Activated CD8-positive, alpha-beta memory T cell treated with anti-CD3 and anti-CD28 coated beads, Interleukin-2, amount 50 U/mL, for 1 hour (primary cell): ENCODE measurements around the gene CTDSP1.

ENCODE experiments used
- DNase-seq: peaks from one replicate; pipeline ENCODE4 v3.0.0-alpha.2; 2020; ENCODE audit errors: extremely low read depth

CTDSP1 gene, protein sequence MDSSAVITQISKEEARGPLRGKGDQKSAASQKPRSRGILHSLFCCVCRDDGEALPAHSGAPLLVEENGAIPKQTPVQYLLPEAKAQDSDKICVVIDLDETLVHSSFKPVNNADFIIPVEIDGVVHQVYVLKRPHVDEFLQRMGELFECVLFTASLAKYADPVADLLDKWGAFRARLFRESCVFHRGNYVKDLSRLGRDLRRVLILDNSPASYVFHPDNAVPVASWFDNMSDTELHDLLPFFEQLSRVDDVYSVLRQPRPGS

DNA sequence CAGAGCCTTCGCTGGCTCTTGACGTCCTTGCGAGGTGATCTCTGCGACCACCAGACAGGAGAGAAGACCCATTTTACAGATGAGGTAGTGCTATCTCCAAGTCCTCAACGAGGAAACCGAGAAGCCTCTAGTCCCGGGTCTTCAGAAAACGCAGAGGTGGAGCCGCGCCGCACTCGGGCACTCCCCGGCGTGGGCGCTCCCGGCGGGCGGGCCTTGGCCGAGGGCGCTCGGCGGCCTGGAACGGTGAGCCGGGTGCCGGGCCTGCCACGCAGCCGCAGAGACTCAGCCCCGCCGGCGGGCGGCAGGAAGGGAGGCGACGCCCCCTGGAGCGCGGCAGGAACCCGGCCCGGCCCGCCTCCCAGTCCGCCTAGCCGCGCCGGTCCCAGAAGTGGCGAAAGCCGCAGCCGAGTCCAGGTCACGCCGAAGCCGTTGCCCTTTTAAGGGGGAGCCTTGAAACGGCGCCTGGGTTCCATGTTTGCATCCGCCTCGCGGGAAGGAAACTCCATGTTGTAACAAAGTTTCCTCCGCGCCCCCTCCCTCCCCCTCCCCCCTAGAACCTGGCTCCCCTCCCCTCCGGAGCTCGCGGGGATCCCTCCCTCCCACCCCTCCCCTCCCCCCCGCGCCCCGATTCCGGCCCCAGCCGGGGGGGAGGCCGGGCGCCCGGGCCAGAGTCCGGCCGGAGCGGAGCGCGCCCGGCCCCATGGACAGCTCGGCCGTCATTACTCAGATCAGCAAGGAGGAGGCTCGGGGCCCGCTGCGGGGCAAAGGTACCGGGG lies at the start of gene CTDSP1:
CTDSP1 (plus strand) TSS at position 478 of the 776 bp plus-strand sequence; CDS start at position 701, 223 bp downstream.
- DNase-seq: peak; percentile 85

DNA sequence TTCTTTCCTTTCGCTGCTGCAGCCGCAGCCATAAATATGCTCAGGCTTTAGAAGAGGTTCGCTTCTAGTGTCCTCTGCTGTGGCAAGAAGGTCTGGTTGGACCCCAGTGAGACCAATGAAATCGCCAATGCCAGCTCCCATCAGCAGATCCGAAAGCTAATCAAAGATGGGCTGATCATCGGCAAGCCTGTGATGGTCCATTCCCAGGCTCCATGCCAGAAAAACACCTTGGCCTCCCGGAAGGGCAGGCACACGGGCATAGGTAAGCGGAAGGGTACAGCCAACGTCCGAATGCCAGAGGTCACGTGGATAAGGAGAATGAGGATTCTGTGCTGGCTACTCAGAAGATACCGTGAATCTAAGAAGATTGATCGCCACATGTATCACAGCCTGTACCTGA lies 45.6 kb upstream of the CTDSP1 start:
- DNase-seq: no peak

DNA sequence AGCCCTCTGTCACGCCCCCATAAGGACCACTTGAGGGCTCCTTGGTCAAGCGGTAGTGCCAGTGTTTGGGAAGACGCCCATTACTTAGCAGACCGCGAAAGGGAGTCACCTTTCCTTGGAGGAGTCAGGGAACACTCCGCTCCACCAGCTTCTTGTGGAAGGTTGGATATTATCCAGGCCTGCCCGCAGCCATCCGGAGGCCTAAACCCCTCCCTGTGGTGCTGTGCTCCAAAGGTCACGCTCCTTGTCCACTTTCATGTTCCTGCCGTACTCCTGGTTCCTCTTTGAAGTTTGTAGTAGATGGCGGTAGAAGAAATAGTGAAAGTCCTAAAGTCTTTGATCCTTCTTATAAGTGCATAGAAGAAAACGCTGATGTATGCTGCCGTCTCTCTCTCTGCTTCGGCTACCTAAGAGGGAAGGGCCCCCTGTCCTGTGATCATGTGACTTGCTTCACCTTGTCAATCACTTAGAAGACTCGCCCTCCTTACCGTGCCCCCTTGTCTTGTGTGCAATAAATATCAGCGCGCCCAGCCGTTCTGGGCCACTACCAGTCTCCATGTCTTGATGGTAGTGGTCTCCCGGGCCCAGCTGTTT lies 44.7 kb upstream of the CTDSP1 start:
- DNase-seq: no peak

DNA sequence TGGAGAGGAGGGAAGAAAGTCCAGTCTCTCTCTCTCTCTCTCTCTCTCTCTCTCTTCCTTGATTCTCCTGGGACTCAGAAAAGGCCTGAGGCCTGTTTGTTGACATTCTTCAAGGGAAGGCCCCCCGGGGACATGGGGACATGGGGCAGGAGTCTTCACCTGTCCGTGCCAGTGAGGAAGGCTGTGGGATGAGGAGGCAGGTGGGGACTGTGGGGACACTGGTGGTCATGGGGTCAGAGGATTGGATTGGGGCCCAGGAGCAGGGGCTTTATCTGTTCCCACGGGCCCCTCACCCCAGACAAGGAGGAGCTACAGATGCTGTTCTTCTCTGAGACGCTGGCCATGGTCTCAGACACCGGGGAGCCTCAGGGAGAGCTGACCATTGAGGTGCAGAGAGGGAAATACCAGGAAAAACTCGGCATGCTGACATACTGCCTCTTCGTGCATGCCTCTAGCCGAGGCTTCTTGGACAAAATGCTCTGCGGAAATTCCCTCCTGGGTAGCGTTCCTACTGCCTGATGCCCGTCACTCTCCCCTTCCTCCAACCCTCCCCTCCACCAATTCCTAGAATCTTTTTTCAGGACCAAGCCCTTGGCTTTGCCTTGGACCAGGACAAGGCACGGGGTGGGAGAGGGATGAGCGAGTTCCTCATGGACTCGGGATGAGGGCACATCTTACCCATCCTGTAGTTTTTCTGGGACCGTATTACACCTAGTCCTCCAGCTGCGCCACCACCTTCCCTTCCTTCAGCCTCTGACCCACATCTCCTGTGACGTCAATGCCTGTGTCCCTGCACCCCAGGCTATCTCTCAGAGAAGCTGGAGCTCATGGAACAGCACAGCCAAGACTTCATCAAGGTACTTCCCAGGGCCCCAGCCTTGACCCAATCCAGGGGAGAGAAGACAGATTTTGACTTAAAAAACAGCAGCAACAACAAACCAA lies 42.2 kb upstream of the CTDSP1 start:
- DNase-seq: no peak

DNA sequence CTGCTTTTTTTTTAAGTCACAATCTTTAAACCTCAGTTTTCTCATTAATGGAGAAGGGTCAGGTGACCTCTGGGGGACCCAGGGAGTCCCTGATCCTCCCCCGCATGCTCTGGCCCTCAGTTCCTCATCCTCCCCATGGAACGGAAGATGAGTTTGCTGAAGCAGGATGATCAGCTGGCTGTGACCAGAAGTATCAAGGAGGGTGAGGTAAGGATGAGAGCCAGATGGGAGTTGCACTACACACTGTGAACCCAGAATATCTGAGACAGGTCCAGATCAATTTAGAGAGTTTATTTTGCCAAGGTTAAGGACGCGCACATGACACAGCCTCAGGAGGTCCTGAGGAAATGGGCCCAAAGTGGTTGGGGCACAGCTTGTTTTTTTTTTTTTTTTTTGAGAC lies 39.2 kb upstream of the CTDSP1 start:
- DNase-seq: no peak

DNA sequence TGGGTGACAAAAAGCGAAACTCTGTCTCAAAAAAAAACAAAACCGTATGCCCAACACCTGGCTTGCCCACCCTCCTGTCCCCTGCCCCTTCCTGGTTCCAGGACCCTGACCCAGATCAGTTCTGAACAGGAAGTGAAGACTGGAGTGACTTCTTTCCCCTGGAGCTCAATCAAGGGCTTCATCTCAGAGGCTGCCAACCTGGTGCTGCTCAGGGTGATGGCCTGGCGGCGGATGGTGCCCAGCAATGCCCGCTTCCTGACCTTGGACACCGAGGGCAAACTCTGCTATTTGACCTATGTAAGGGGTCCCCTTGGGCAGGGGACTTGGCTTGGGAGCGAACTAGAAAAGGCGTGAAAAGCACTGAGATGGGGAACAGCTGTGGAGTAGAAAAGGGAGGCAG lies 37.1 kb upstream of the CTDSP1 start:
- DNase-seq: no peak

DNA sequence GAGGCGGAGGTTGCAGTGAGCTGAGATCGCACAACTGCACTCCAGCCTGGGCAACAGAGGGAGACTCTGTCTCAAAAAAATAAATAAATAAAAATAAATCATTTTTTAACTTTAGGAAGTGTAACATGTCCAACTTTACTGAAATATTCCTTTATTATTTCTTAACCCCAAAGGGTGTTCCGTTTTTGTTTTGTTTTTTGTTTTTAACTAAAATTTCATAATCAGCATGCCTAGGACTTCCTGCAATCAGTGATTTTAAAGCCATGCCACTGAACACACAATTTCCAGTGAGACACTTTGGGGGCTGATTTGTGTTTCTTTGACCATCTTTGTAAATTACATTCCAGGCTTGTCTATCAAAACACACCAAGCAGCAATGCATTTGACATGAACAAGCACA lies 35.9 kb upstream of the CTDSP1 start:
- no peak for DNase-seq

DNA sequence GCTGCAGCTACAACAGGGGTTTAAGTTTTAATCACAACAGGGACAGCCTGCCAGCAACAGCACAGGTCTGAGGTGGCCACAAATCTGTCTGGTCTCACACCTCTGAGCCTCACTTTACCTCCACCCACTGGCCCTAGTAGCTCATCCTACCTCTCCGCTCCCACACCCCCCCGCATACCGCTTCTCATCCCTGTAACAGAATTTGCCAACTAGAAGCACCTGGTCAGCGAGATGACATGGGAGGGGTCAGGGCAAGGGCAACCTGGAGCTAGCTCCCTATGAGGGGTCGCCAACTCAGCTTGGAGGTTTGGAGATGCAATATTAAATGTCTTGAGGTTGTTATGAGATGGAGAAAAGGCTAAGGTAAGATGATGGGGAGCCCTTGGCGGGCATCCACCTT lies 35.5 kb upstream of the CTDSP1 start:
- DNase-seq: no peak

DNA sequence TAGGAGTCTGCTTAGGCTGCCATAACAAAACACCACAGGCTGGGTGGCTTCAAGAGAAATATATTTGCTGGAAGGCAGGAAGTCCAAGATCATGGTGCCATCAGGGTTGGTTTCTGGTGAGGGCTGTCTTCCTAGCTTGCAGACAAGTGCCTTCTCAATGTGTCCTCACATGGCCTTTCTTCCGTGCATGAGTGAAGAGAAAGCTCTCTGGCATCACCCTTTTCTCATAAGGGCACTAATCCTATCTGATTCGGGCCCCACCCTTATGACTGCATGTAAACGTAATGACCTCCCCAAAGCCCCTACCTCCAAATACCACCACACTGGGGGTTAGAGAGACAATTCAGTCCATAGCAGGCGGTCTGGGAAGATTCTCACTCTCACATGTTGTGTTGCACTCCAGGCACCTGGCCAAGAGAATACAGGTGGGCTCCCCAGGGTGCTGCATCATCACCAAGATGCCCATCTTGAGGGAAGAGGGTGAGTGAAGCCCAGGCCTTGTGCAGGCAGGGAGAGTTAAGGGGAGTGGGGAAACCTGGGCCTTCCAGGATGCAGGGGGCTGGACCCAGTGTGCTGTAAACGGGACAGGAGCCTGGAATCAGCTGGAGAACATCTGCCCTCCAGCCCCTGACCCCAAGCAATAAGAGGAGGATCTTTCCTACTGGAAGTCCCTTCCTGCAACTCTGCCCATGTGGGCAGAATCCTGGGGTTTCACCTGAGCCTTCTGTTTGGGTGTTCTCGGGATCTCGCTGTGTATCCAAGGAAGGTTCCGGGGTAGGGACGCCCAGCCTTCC lies 32.9 kb upstream of the CTDSP1 start:
- no peak for DNase-seq

DNA sequence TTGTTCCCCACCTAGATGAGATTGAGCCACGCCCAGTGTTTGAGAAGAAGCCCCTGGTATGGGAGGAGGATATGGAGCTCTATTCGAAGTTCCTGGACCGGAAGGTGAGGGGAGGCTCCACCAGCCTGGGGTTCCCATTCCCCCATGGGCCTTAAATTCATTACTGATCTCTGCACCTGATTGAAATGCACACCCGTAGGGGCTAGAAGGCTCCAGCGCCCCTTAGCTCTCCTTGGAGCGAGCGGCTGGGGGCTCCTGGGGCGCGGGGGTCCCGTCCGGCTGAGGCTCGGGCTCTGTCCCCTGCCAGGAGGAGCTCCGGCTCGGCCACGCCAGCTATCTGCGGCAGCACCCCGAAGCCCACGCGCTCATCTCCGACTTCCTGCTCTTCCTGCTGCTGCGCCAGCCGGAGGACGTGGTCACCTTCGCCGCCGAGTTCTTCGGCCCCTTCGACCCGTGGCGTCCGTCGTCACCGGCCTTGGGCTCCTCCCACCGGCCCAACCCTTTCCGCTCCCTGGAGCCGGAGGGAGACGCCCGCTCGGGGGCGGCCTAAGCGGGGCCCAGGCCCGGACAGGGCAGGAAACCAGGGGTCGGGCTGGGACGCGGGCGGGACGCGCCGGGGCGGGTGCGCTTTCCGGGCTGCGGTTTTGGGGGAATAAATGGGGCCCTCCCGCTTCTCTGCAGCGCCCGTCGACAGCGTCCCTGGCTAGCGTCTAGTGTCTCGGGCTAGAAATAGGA lies 32.1 kb upstream of the CTDSP1 start:
- DNase-seq: peak; percentile 33

DNA sequence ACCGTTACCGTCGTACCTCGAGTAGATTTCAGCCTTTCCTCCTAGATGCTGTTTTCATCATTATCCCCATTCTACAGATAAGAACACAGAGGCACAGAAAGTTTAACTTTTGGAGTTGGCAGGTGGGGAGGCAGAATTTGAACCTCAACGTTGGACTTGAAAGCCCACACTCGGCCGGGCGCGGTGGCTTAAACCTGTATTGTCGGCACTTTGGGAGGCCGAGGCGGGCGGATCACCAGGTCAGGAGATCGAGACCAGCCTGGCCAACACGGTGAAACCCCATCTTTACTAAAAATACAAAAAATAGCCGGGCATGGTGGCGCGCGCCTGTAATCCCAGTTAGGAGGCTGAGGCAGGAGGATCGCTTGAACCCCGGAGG lies 31.5 kb upstream of the CTDSP1 start:
- DNase-seq: no peak

DNA sequence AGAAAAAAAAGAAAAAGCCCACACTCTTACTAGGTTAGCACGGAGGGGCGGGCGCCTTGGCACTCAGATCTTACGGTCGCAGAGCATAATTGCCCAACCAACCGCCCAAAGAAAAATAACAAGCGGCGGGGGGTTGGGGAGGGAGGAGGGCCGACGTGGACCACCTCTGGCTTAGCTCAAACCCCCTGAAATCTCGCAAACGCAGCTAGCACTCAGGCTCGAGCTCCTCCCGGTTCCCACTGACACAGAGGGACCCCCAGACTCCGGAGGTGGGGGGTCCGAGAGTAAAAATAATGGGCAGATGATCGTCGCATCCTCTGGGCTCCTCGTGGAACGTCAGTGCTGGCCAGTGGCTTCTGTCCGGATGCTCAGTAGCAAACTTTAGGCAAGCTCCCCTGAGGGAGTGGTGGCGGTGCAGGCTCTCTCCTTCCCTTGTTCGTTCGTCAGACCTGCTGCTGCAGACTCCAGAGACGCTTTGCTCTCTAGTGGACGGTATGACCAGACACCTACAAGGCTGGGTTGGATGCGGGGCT lies 31.0 kb upstream of the CTDSP1 start:
- DNase-seq: no peak

DNA sequence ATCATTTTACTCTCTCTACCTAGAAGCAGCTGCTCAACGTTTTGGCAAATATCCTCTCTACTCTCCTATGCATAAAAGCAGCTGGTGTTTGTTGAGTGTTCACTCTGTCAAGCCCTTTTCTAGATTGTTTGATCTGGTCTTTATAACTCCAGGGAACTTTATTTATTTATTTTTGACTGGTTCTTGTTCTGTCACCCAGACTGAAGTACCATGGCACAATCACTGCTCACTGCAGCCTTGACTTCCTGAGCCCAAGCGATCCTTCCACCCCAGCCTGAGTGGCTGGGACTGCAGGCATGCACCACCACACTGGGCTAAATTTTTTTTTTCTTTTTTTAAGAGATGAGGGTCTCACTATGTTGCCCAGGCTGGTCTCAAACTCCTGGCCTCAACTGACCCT lies 30.3 kb upstream of the CTDSP1 start:
- DNase-seq: no peak

DNA sequence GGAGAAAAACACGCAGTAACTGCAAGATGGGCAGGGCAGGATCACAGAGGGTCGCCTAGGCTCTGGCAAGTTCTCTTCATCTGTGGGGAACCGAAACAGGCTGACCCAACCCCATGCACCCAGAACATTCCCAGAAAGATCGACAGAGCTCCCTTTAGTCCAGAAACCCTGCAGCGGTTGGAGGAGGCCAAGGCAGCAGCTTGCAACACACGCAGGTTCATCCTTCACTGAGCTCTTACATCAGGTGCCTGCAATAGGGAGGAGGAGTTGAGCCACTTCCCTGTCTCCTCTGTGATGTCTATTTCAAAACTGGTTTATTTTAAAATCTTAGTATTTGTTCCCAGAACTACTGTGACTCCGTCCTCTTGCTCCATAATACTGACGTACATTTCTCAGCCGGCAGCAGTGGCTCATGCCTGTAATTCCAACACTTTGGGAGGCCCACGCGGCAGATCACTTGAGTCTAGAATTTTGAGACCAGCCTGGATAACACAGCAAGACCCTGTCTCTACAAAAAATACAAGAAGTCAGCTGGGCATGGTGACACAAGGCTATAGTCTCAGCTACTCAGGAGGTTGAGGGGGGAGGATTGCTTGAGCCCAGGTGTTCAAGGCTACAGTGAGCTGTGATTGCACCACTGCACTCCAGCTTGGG lies 29.1 kb upstream of the CTDSP1 start:
- DNase-seq: no peak

DNA sequence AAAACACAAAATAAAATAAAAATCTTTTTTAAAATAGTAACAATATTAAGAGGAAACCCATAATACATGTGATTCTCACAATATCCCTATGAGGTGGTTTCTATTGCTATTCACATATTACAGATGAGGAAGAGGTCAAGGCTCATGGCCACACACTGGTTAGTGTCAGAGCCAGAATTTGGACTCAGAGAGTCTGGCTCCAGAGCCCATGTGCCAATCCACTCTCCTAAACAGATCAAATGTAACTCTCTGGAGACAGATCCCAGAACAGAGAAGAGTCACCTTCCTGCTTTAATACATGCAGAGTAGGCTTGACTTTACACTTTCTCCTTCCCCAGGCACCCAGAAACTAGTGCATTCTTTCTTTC lies 27.7 kb upstream of the CTDSP1 start:
- DNase-seq: no peak

DNA sequence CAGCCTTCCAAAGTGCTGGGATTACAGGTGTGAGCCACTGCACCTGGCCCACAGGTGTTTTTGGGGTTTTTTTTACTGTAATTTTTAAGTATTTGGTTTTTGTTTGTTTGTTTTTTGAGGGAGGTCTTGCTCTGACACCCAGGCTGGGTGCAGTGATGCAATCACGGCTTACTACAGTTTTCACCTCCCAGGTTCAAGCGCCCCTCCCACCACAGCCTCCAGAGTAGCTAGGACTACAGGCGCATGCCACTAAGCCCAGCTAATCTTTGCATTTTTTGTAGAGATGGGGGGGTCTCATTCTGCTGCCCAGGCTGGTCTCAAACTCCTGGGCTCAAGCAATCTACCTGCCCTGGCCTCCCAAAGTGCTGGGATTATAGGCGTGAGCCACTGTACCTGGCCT lies 24.9 kb upstream of the CTDSP1 start:
- no peak for DNase-seq

DNA sequence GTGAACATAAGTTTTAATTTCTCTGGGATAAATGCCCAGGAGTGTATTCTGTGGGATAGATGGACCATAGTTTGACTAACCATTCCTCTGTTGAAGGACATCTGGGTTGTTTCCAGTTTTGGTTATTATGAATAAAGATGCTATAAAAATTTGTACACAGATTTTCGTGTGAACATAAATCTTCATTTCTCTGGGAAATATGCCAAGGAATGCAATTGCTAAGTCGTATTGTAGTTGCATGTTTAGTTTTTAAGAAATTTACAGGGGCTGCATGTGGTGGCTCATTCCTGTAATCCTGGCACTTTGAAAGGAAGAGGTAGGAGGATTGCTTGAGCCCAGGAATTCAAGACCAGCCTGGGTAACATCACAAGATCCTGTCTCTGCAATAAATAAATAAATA lies 24.5 kb upstream of the CTDSP1 start:
- no peak for DNase-seq

DNA sequence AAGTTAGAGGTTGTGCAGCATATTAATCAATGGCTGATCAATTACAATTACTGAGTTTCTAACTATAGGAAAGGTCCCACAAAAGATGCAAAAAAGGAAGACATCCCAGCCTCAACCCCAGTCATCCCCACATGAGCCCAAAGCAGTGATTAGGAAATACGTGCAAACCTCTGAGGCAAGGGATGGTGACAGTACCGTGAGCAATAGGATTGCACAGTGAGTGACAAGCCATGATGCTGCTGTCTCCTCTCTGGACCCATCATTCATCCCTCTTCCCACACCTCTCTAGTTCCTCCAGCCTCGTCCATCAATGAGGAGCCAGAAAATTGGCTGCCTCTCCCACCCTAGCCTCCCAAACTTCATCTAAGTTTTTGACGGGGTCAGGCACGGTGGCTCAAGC lies 21.6 kb upstream of the CTDSP1 start:
- no peak for DNase-seq

DNA sequence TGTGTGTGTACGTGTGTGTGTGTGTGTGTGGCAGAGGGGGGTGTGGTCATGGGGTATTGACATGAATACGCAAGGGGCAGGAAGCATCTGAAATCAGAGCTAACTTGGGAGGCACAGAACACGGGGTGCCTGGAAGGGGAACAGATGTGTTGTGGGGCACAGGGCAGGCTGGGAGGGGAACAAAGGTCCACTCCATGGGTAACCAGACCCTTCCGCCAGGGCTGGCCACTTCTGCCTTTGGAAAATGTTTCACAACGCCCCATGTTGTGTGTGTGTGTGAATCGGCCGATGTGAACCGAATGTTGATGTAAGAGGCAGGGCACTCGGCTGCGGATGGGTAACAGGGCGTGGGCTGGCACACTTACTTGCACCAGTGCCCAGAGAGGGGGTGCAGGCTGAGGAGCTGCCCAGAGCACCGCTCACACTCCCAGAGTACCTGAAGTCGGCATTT lies 17.7 kb upstream of the CTDSP1 start, which contains the start of gene SLC11A1:
SLC11A1 (plus strand) TSS at position 358 of the 451 bp plus-strand sequence. CDS start 96 bp downstream, outside the sequence.
- no peak for DNase-seq

DNA sequence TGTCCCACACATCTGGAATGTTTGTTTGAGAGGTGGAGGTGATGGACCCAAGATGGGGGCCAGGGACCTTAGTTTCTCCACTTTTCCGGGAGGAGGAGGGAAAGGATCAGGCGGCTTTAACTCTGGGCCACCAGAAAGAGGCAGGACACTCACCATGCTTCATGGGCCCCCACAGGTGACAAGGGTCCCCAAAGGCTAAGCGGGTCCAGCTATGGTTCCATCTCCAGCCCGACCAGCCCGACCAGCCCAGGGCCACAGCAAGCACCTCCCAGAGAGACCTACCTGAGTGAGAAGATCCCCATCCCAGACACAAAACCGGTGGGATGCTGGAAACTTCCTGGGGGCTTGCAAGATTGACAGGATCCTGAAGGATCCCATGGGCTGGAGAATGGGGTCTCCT lies 16.9 kb upstream of the CTDSP1 start:
- DNase-seq: no peak
